Pancreas (tissue), 10 donors: ENCODE measurements around the gene VSTM1. TPM values are rescaled to one million over a fixed set of nuclear protein-coding genes. Genes with fewer than 3 reads are reported as not detected.
A peak's percentile ranks its signal among the peaks of the same experiment; 100 is the strongest.

Experiments used
- ATAC-seq, 4 donors: fragments of 200-7000 bp; cut with Tn5 transposase; one replicate each; pipeline versions ENCODE4 v1.8.0 to v1.9.1; 2020; ENCODE audit warnings: mild to moderate bottlenecking in 4 of 4, moderate library complexity in 4 of 4
- DNase-seq, 6 donors: peaks; one replicate each; pipeline ENCODE4 v3.0.0-alpha.2; 2020
- FAIRE-seq: peaks from 2 replicates; lab custom pipeline; 2012; peaks lifted over from hg19 to GRCh38; lab: Jason Lieb, UNC
- H3K27ac ChIP-seq, 4 donors: fragments of 200-600 bp; sonication (generic); 1 replicate in 3 of 4; 2 replicates in 1 of 4; pipeline versions ENCODE4 v1.5.0 to v1.8.0; 2020
- H3K27me3 ChIP-seq, 4 donors: fragments of 200-600 bp; one replicate each; pipeline ENCODE4 v1.8.0; 2021
- H3K36me3 ChIP-seq, 3 donors: fragments of 200-600 bp; sonication (generic) in 1 of 3; one replicate each; pipeline versions ENCODE4 v1.5.0 to v1.8.0; 2020 to 2021
- H3K4me1 ChIP-seq, 3 donors: fragments of 200-600 bp; one replicate each; pipeline ENCODE4 v1.8.0; 2021
- H3K4me3 ChIP-seq, 4 donors: fragments of 200-600 bp; sonication (generic) in 2 of 4; one replicate each; pipeline versions ENCODE4 v1.5.0 to v1.8.0; 2020 to 2021
- H3K9me3 ChIP-seq, 4 donors: fragments of 200-600 bp; one replicate each; pipeline ENCODE4 v1.8.0; 2021
- CTCF ChIP-seq, 4 donors: fragments of 200-600 bp; sonication (generic) in 3 of 4; IDR thresholded peaks; one replicate each; pipeline versions ENCODE4 v1.5.0 to v1.8.0; 2021; ENCODE audit warnings: antibody characterized with exemption in 4 of 4
- WGBS, 2 donors: extraction: QIAGEN DNeasy Blood & Tissue Kit; methylation state at CpG; one replicate each; pipeline ENCODE4 v1.1.7; 2013; 5-methylcytosine and 5-hydroxymethylcytosine counted together
- intact Hi-C, 3 donors: fragments of 100-400 bp; cut with DNase I; formaldehyde crosslinking; loops; one replicate each; pipeline versions ENCODE4 v1.11.1 to v1.14.2; 2022
- polyA plus RNA-seq, 2 donors: library from polyadenylated mRNA; stranded (reverse); fragments of 200-250 nt; gene quantifications; one replicate each; pipeline ENCODE4 v1.2.3, GENCODE V29; 2013
- total RNA-seq, 6 donors: library from RNA; stranded (reverse); fragmentation: NEBNext Ultra II Directional in 4 of 6; extraction: Animal tissue kit (Norgen Biotek cat#: 25700) in 4 of 6; gene quantifications; one replicate each; pipeline versions ENCODE4 v1.2.1 to v1.2.4, GENCODE V29; 2021 to 2023
- donor health status: healthy with polysubstance abuse.
- donor health status: DM: no; HTN: no; CAD: no; lungs with moderate emphysema.
- donor health status: DM: no; HTN: no; CAD: no.
- donor health status: control.
- donor health status: control.
- donor health status: Bipolar disorder and iron deficiency.
- donor health status: DM: yes; HTN: yes; CAD: no.
- donor health status: DM: no; HTN: no; CAD: no.
- donor health status: DM: no; HTN: no; CAD: no.
- donor health status: DM: yes; HTN: yes; CAD: no.

VSTM1 gene
- total and polyA plus RNA-seq, 8 donors, result not detected

GRCh38 chr19:54106716-54107115, 43.0 kb upstream of the VSTM1 start:
- Histone ChIP-seq H3K36me3 (peaks cover 0 to 21% (median 0%) of the 10 kb centered on the region in 3 donors), H3K9me3 (no peaks in the 10 kb centered on the region), H3K27me3 (no peaks in the 10 kb centered on the region), H3K4me3 (no peak overlapping the region), H3K27ac (no peak overlapping the region), H3K4me1 (peaks cover 0 to 5% (median 0%) of the 10 kb centered on the region in 3 donors)
- TF ChIP-seq CTCF (IDR thresholded peaks at IDR 0.05), result no peak
- FAIRE-seq (no peak), DNase-seq (no peak), ATAC-seq (no peak)
- 85 to 87% methylated on average over 15 of the region's 15 CpGs for WGBS, 2 donors
- intact Hi-C loops, result no loop called here

GRCh38 chr19:54105796-54106195, 42.1 kb upstream of the VSTM1 start:
- no peak for TF ChIP-seq CTCF (IDR thresholded peaks at IDR 0.05)
- no peak for ATAC-seq
- H3K4me1 ChIP-seq, result peaks cover 0 to 5% (median 0%) of the 10 kb centered on the region in 3 donors
- no peak for FAIRE-seq
- H3K27me3 ChIP-seq, result no peaks in the 10 kb centered on the region
- no peak overlapping the region for H3K4me3 ChIP-seq
- H3K9me3 ChIP-seq, result no peaks in the 10 kb centered on the region
- intact Hi-C loops, result no loop called here
- H3K27ac ChIP-seq, result no peak overlapping the region
- peaks cover 0 to 21% (median 0%) of the 10 kb centered on the region in 3 donors for H3K36me3 ChIP-seq
- 94 to 97% methylated on average over 10 of the region's 10 CpGs for WGBS, 2 donors
- no peak for DNase-seq

- peaks cover 0 to 5% (median 0%) of the 10 kb centered on the region in 3 donors for H3K4me1 ChIP-seq
- H3K27ac ChIP-seq, result no peak overlapping the region
- no peak for ATAC-seq
- H3K27me3 ChIP-seq, result no peaks in the 10 kb centered on the region
- no peak overlapping the region for H3K4me3 ChIP-seq
- FAIRE-seq, result no peak
- TF ChIP-seq CTCF (IDR thresholded peaks at IDR 0.05), result no peak
- intact Hi-C loops, result no loop called here
- WGBS, 2 donors, result 87 to 91% methylated on average over 11 of the region's 11 CpGs
- H3K36me3 ChIP-seq, result peaks cover 0 to 21% (median 0%) of the 10 kb centered on the region in 3 donors
- DNase-seq, result no peak
- H3K9me3 ChIP-seq, result no peaks in the 10 kb centered on the region
These were observed 41.5 kb upstream of the VSTM1 start for GRCh38 chr19:54104998-54105715.

GRCh38 chr19:54102421-54103169, 38.9 kb upstream of the VSTM1 start, which contains the start of gene NDUFA3:
Gene NDUFA3 (plus strand): TSS chr19:54102855. CDS start chr19:54102879, 24 bp downstream.
- intact Hi-C loops, result no loop called here
- ATAC-seq, result peak; percentile 100
- DNase-seq, result peak; percentile 97 to 100 (median 98)
- H3K4me3 ChIP-seq, result peak within 1 kb of the TSS; percentile 33 to 92 (median 84)
- H3K27me3 ChIP-seq, result no peaks in the 10 kb centered on the region
- H3K9me3 ChIP-seq, result no peaks in the 10 kb centered on the region
- 2 to 3% methylated on average over 46 to 54 of the region's 54 CpGs for WGBS, 2 donors
- no peak for TF ChIP-seq CTCF (IDR thresholded peaks at IDR 0.05)
- peak within 1 kb of the TSS in 2 of 4 donors; percentile 28 to 50 for H3K27ac ChIP-seq
- FAIRE-seq, result peak; percentile 68
- peaks cover 0 to 5% (median 0%) of the 10 kb centered on the region in 3 donors for H3K4me1 ChIP-seq
- peaks cover 0 to 10% (median 0%) of the 10 kb centered on the region in 3 donors for H3K36me3 ChIP-seq
